ENCODE data around the gene ALG14.

ALG14 gene

DNA sequence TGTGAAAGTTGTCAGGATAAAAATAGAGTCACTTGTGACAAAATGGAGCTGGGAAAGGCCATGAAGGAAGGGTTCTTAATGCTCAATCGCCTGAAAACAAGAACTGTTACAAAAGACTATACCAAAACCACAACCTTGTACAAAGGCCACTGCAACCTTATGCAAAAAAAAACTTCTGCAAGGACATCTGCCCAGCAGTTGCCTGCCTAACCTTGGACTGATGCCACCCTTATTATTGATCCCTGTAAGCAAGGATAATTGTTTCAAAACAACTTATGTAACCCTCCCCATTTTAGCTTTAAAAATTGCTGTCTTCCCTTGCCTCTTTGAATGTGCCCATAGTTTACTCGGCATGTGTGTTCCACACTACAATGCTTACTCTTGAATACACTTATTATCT lies 5.7 kb downstream of the ALG14 start:
- Histone ChIP-seq H3K9me3 (ENCODE audit: insufficient read depth, low read length) (no peaks in the 10 kb centered on the region), H3K27me3 (ENCODE audit: low read depth, low read length) (no peaks in the 10 kb centered on the region), H3K4me1 (ENCODE audit: low read length) (peaks cover 6% of the 10 kb centered on the region), H3K79me2 (ENCODE audit: low read length) (no peaks in the 10 kb centered on the region), H2AFZ (ENCODE audit: low read depth, low read length) (no peak overlapping the region), H3K4me2 (ENCODE audit: low read length) (no peak overlapping the region), H3K4me3 (ENCODE audit: low read length) (no peak overlapping the region), H3K9ac (ENCODE audit: low read length) (no peak overlapping the region), H3K27ac (ENCODE audit: low read length) (no peak overlapping the region), H4K20me1 (ENCODE audit: insufficient read depth, low read length) (no peaks in the 10 kb centered on the region), H3K36me3 (replicated peaks; ENCODE audit: low read depth, low read length) (no peaks in the 10 kb centered on the region)
- no peak for TF ChIP-seq EZH2phosphoT487 (IDR thresholded peaks at IDR 0.05; ENCODE audit: low read depth)
- TF ChIP-seq, protein P1, sequence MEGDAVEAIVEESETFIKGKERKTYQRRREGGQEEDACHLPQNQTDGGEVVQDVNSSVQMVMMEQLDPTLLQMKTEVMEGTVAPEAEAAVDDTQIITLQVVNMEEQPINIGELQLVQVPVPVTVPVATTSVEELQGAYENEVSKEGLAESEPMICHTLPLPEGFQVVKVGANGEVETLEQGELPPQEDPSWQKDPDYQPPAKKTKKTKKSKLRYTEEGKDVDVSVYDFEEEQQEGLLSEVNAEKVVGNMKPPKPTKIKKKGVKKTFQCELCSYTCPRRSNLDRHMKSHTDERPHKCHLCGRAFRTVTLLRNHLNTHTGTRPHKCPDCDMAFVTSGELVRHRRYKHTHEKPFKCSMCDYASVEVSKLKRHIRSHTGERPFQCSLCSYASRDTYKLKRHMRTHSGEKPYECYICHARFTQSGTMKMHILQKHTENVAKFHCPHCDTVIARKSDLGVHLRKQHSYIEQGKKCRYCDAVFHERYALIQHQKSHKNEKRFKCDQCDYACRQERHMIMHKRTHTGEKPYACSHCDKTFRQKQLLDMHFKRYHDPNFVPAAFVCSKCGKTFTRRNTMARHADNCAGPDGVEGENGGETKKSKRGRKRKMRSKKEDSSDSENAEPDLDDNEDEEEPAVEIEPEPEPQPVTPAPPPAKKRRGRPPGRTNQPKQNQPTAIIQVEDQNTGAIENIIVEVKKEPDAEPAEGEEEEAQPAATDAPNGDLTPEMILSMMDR (IDR thresholded peaks at IDR 0.05; ENCODE audit: low read depth, low read length): no peak

DNA sequence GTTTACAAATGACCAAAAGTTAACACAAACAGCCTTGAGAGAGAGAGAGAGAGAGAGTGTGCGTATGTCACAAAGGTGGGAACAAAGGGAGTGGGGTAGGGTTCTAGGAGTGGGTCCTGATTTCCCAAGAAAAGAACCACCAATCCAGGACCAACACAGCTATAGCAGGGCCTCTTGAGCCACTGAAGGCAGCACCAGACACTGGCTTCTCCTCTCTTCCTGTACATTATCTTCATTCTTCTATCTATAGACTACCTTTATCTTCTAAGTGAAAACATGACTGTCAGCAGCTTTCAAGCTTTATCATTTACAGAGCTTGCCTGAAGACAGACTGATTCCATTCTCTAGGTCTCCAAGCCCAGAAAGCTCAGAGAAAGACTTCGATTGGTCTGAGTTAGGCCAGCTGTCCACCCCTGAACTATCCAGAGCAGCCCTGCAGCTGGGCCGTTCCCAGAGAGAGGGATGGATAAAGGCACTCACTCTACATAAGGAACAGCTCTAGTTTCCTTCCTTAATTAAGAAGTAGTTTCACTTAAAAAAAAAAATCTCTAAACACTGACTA lies 11.2 kb downstream of the ALG14 start:
- Histone ChIP-seq H3K27ac (ENCODE audit: low read length) (no peak overlapping the region), H4K20me1 (ENCODE audit: insufficient read depth, low read length) (no peaks in the 10 kb centered on the region), H3K4me3 (ENCODE audit: low read length) (no peak overlapping the region), H3K36me3 (replicated peaks; ENCODE audit: low read depth, low read length) (no peaks in the 10 kb centered on the region), H3K9ac (ENCODE audit: low read length) (no peak overlapping the region), H3K27me3 (ENCODE audit: low read depth, low read length) (no peaks in the 10 kb centered on the region), H3K9me3 (ENCODE audit: insufficient read depth, low read length) (no peaks in the 10 kb centered on the region), H3K4me1 (ENCODE audit: low read length) (no peaks in the 10 kb centered on the region), H3K4me2 (ENCODE audit: low read length) (no peak overlapping the region), H2AFZ (ENCODE audit: low read depth, low read length) (no peak overlapping the region), H3K79me2 (ENCODE audit: low read length) (no peaks in the 10 kb centered on the region)
- no peak for TF ChIP-seq EZH2phosphoT487 (IDR thresholded peaks at IDR 0.05; ENCODE audit: low read depth)
- TF ChIP-seq, protein P1 (IDR thresholded peaks at IDR 0.05; ENCODE audit: low read depth, low read length): no peak

DNA sequence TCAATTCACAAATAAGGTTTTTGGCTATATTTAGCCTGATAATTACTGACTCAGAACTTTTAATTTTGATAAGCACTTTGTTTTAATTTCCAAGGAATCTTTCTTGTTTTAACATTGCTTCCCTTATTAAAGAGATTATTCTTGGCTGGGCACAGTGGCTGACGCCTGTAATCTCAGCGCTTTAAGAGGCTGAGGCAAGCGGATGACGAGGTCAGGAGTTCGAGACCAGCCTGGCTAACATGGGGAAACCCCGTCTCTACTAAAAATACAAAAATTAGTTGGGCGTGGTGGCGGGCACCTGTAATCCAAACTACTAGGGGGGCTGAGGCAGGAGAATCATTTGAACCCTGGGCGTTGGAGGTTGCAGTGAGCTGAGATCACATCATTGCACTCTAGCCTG lies 13.8 kb downstream of the ALG14 start:
- no peak overlapping the region for H3K4me3 ChIP-seq (ENCODE audit: low read length)
- H3K4me2 ChIP-seq (ENCODE audit: low read length): no peak overlapping the region
- no peaks in the 10 kb centered on the region for H3K36me3 ChIP-seq (replicated peaks; ENCODE audit: low read depth, low read length)
- H2AFZ ChIP-seq (ENCODE audit: low read depth, low read length): no peak overlapping the region
- H3K9me3 ChIP-seq (ENCODE audit: insufficient read depth, low read length): no peaks in the 10 kb centered on the region
- H3K4me1 ChIP-seq (ENCODE audit: low read length): no peaks in the 10 kb centered on the region
- H3K27me3 ChIP-seq (ENCODE audit: low read depth, low read length): no peaks in the 10 kb centered on the region
- no peak overlapping the region for H3K27ac ChIP-seq (ENCODE audit: low read length)
- H3K79me2 ChIP-seq (ENCODE audit: low read length): no peaks in the 10 kb centered on the region
- no peak overlapping the region for H3K9ac ChIP-seq (ENCODE audit: low read length)
- TF ChIP-seq EZH2phosphoT487 (IDR thresholded peaks at IDR 0.05; ENCODE audit: low read depth): no peak
- TF ChIP-seq, protein P1 (IDR thresholded peaks at IDR 0.05; ENCODE audit: low read depth, low read length): no peak
- H4K20me1 ChIP-seq (ENCODE audit: insufficient read depth, low read length): no peaks in the 10 kb centered on the region

DNA sequence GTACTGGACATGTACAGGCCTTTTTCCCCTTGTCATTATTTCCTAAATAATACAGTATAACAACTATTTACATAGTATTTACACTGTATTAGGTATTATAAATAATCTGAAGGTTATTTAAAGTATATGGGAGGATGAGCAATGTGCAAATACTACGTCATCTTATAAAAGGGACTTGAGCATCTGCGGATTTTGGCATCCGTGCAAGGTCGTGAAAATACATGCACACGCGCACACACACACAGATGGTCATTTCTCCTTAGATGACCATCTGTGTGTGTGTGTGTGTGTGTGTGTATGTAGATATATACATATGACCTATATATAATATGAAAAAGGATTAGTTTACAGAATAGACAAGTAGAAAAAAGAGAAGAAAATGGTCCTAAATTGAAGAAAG lies 15.4 kb downstream of the ALG14 start:
- no peak overlapping the region for H3K4me2 ChIP-seq (ENCODE audit: low read length)
- no peak overlapping the region for H2AFZ ChIP-seq (ENCODE audit: low read depth, low read length)
- no peaks in the 10 kb centered on the region for H3K36me3 ChIP-seq (replicated peaks; ENCODE audit: low read depth, low read length)
- TF ChIP-seq, protein P1 (IDR thresholded peaks at IDR 0.05; ENCODE audit: low read depth, low read length): no peak
- no peak for TF ChIP-seq EZH2phosphoT487 (IDR thresholded peaks at IDR 0.05; ENCODE audit: low read depth)
- H3K4me1 ChIP-seq (ENCODE audit: low read length): no peaks in the 10 kb centered on the region
- no peak overlapping the region for H3K4me3 ChIP-seq (ENCODE audit: low read length)
- no peaks in the 10 kb centered on the region for H4K20me1 ChIP-seq (ENCODE audit: insufficient read depth, low read length)
- H3K9me3 ChIP-seq (ENCODE audit: insufficient read depth, low read length): no peaks in the 10 kb centered on the region
- H3K27ac ChIP-seq (ENCODE audit: low read length): no peak overlapping the region
- H3K79me2 ChIP-seq (ENCODE audit: low read length): no peaks in the 10 kb centered on the region
- H3K9ac ChIP-seq (ENCODE audit: low read length): no peak overlapping the region
- H3K27me3 ChIP-seq (ENCODE audit: low read depth, low read length): no peaks in the 10 kb centered on the region
